Peyer's patch (tissue), 4 donors: ENCODE results near the gene THBS1.

ENCODE experiments used
- POLR2A ChIP-seq, 2 donors: fragments of 450-650 bp; IDR thresholded peaks; one replicate each; pipeline ENCODE4 v1.5.1; 2017; ENCODE audit warnings: antibody characterized with exemption in 2 of 2, mild to moderate bottlenecking in 2 of 2, moderate library complexity in 2 of 2
- TF ChIP-seq, protein P1 (sequence below), 6 experiments: fragments of 450-650 bp in 4 of 6; fragments of 200-600 bp in 2 of 6; sonication (generic) in 1 of 6; IDR thresholded peaks; one replicate each; pipeline ENCODE4 v1.5.1; 2017 to 2019; ENCODE audit warnings: antibody characterized with exemption in 6 of 6, mild to moderate bottlenecking in 3 of 6, moderate library complexity in 1 of 6

DNA sequence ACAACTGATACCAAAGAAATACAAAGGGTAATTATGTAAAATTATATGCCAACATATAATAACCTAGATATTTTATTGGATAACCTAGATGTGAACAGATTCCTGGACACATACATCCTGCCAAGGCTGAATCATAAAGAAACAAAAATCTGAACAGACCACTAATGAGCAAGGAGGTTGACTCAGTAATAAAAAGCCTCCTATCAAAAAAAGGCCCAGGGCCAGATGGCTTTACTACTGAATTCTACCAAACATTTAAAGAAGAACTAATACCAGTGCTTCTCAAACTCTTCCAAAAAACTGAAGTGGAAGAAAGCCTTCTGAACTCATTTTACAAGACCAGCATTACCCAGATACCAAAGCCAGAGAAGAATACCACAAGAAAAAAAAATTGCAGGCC, 32.4 kb downstream of the THBS1 start:
- TF ChIP-seq, protein P1, sequence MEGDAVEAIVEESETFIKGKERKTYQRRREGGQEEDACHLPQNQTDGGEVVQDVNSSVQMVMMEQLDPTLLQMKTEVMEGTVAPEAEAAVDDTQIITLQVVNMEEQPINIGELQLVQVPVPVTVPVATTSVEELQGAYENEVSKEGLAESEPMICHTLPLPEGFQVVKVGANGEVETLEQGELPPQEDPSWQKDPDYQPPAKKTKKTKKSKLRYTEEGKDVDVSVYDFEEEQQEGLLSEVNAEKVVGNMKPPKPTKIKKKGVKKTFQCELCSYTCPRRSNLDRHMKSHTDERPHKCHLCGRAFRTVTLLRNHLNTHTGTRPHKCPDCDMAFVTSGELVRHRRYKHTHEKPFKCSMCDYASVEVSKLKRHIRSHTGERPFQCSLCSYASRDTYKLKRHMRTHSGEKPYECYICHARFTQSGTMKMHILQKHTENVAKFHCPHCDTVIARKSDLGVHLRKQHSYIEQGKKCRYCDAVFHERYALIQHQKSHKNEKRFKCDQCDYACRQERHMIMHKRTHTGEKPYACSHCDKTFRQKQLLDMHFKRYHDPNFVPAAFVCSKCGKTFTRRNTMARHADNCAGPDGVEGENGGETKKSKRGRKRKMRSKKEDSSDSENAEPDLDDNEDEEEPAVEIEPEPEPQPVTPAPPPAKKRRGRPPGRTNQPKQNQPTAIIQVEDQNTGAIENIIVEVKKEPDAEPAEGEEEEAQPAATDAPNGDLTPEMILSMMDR (IDR thresholded peaks at IDR 0.05), result no peak
- TF ChIP-seq POLR2A (IDR thresholded peaks at IDR 0.05), result no peak
